ENCODE measurements around the gene CCNI2. TPM values are rescaled to one million over a fixed set of nuclear protein-coding genes. Genes with fewer than 3 reads are reported as not detected.

CCNI2 gene
- total RNA-seq, 2 experiments from 2014 or later = 8.7 to 10.0 TPM

GRCh38 chr5:132790201-132790865 lies 43.1 kb downstream of the CCNI2 start:
- DNase-seq (no peak), ATAC-seq (no peak)
- Mint-ChIP-seq H3K27me3 (peaks cover 14% of the 10 kb centered on the region), H3K4me1 (ENCODE audit: low read depth) (no peaks in the 10 kb centered on the region), H3K4me3 (no peak overlapping the region), H3K9me3 (no peaks in the 10 kb centered on the region), H3K27ac (no peak overlapping the region), H3K36me3 (ENCODE audit: low read depth) (no peaks in the 10 kb centered on the region)
- no peak for TF ChIP-seq CTCF (IDR thresholded peaks at IDR 0.05)
- intact Hi-C loops (cut with micrococcal nuclease) = no loop called here
- POLR2A ChIA-PET = interaction anchor here (1.2 kb wide), 1 partner anchor 24 kb away, joined by 5 read pairs; no protein-coding TSS in a partner anchor
- CTCF ChIA-PET = interaction anchor here (0.9 to 1.5 kb wide), 5 partner anchors 8 to 43 kb away, joined by 3 to 7 read pairs (median 3); partner anchors contain the start of gene CCNI2

GRCh38 chr5:132791026-132791425 lies 43.8 kb downstream of the CCNI2 start:
- ChIA-PET CTCF (interaction anchor here (1.2 to 1.5 kb wide), 2 partner anchors 29 to 44 kb away, joined by 3 to 7 read pairs; partner anchors contain the start of gene CCNI2), POLR2A (interaction anchor here (1.2 kb wide), 1 partner anchor 24 kb away, joined by 5 read pairs; no protein-coding TSS in a partner anchor)
- no peak for TF ChIP-seq CTCF (IDR thresholded peaks at IDR 0.05)
- peaks cover 14% of the 10 kb centered on the region for H3K27me3 Mint-ChIP-seq
- ATAC-seq = no peak
- no peaks in the 10 kb centered on the region for H3K4me1 Mint-ChIP-seq (ENCODE audit: low read depth)
- no peaks in the 10 kb centered on the region for H3K36me3 Mint-ChIP-seq (ENCODE audit: low read depth)
- no peak overlapping the region for H3K27ac Mint-ChIP-seq
- H3K4me3 Mint-ChIP-seq = no peak overlapping the region
- intact Hi-C loops (cut with micrococcal nuclease) = no loop called here
- no peaks in the 10 kb centered on the region for H3K9me3 Mint-ChIP-seq
- DNase-seq = no peak

- no peak for DNase-seq
- H3K9me3 Mint-ChIP-seq = no peaks in the 10 kb centered on the region
- intact Hi-C loops (cut with micrococcal nuclease) = no loop called here
- POLR2A ChIA-PET = interaction anchor here (0.7 to 0.9 kb wide), 2 partner anchors 45 to 123 kb away, joined by 3 read pairs; no protein-coding TSS in a partner anchor
- no peaks in the 10 kb centered on the region for H3K36me3 Mint-ChIP-seq (ENCODE audit: low read depth)
- peaks cover 4% of the 10 kb centered on the region for H3K4me1 Mint-ChIP-seq (ENCODE audit: low read depth)
- H3K4me3 Mint-ChIP-seq = no peak overlapping the region
- H3K27ac Mint-ChIP-seq = no peak overlapping the region
- no peak for ATAC-seq
- no peak for TF ChIP-seq CTCF (IDR thresholded peaks at IDR 0.05)
- CTCF ChIA-PET = interaction anchor here (1.7 to 2.4 kb wide), 3 partner anchors 10 to 22 kb away, joined by 4 to 11 read pairs (median 5); no protein-coding TSS in a partner anchor
- peaks cover 19% of the 10 kb centered on the region for H3K27me3 Mint-ChIP-seq
Measured at GRCh38 chr5:132797651-132798050, 50.4 kb downstream of the CCNI2 start.

GRCh38 chr5:132799392-132799791 lies 52.2 kb downstream of the CCNI2 start:
- peaks cover 4% of the 10 kb centered on the region for H3K4me1 Mint-ChIP-seq (ENCODE audit: low read depth)
- CTCF ChIA-PET = interaction anchor here (0.9 to 2.1 kb wide), 3 partner anchors 14 to 21 kb away, joined by 3 to 8 read pairs (median 4); no protein-coding TSS in a partner anchor
- H3K9me3 Mint-ChIP-seq = no peaks in the 10 kb centered on the region
- H3K27me3 Mint-ChIP-seq = peaks cover 34% of the 10 kb centered on the region
- ATAC-seq (no peak), DNase-seq (no peak)
- no peak overlapping the region for H3K27ac Mint-ChIP-seq
- H3K4me3 Mint-ChIP-seq = no peak overlapping the region
- no peaks in the 10 kb centered on the region for H3K36me3 Mint-ChIP-seq (ENCODE audit: low read depth)
- intact Hi-C loops (cut with micrococcal nuclease) = no loop called here
- no peak for TF ChIP-seq CTCF (IDR thresholded peaks at IDR 0.05)
- POLR2A ChIA-PET = no interaction called here

GRCh38 chr5:132800545-132800944 lies 53.3 kb downstream of the CCNI2 start:
- ChIA-PET POLR2A (interaction anchor here (0.8 kb wide), 1 partner anchor 9 kb away, joined by 3 read pairs; no protein-coding TSS in a partner anchor), CTCF (interaction anchor here (1.0 to 2.5 kb wide), 3 partner anchors 17 to 273 kb away, joined by 3 to 8 read pairs (median 5); no protein-coding TSS in a partner anchor)
- intact Hi-C loops (cut with micrococcal nuclease) = no loop called here
- Mint-ChIP-seq H3K4me1 (ENCODE audit: low read depth) (peaks cover 4% of the 10 kb centered on the region), H3K27ac (no peak overlapping the region), H3K36me3 (ENCODE audit: low read depth) (no peaks in the 10 kb centered on the region), H3K4me3 (no peak overlapping the region), H3K9me3 (no peaks in the 10 kb centered on the region), H3K27me3 (peaks cover 38% of the 10 kb centered on the region)
- ATAC-seq (no peak), DNase-seq (no peak)
- no peak for TF ChIP-seq CTCF (IDR thresholded peaks at IDR 0.05)
